Stimulated activated CD4-positive, alpha-beta T cell treated with anti-CD3 and anti-CD28 coated beads, Interleukin-2, amount 100 ng/mL, for 4 hours (primary cell): ENCODE data around the gene EEF1AKMT1.

Experiments used
- DNase-seq: peaks from one replicate; pipeline ENCODE4 v3.0.0-alpha.2; 2020; ENCODE audit warnings: low read depth

Gene EEF1AKMT1

GRCh38 chr13:20773194-20774080, at the start of gene EEF1AKMT1:
Gene EEF1AKMT1, minus strand, starts transcription at chr13:20773961. Its CDS starts 16,363 bp downstream, at chr13:20757598.
- peak; percentile 94 for DNase-seq

GRCh38 chr13:20823071-20823470, 49.3 kb upstream of the EEF1AKMT1 start:
- DNase-seq, result no peak

GRCh38 chr13:20822406-20822805, 48.6 kb upstream of the EEF1AKMT1 start:
- DNase-seq, result no peak

GRCh38 chr13:20819715-20820114, 46.0 kb upstream of the EEF1AKMT1 start:
- no peak for DNase-seq

- DNase-seq, result no peak
Observed at GRCh38 chr13:20815464-20815863, 41.7 kb upstream of the EEF1AKMT1 start.

- no peak for DNase-seq
Observed at GRCh38 chr13:20814224-20814910, 40.6 kb upstream of the EEF1AKMT1 start.

GRCh38 chr13:20812890-20813289, 39.1 kb upstream of the EEF1AKMT1 start:
- no peak for DNase-seq

GRCh38 chr13:20810808-20811207, 37.0 kb upstream of the EEF1AKMT1 start:
- no peak for DNase-seq

GRCh38 chr13:20808874-20809273, 35.1 kb upstream of the EEF1AKMT1 start:
- DNase-seq, result no peak

GRCh38 chr13:20803180-20803965, 29.6 kb upstream of the EEF1AKMT1 start:
- DNase-seq, result no peak

GRCh38 chr13:20801707-20802106, 27.9 kb upstream of the EEF1AKMT1 start:
- DNase-seq, result no peak

- no peak for DNase-seq
Observed at GRCh38 chr13:20799726-20800416, 26.1 kb upstream of the EEF1AKMT1 start.

- DNase-seq, result no peak
Observed at GRCh38 chr13:20798027-20798426, 24.3 kb upstream of the EEF1AKMT1 start.

GRCh38 chr13:20796791-20797508, 23.2 kb upstream of the EEF1AKMT1 start:
- DNase-seq, result no peak

- no peak for DNase-seq
Observed at GRCh38 chr13:20789665-20790064, 15.9 kb upstream of the EEF1AKMT1 start.

GRCh38 chr13:20788312-20788711, 14.6 kb upstream of the EEF1AKMT1 start:
- DNase-seq, result no peak

GRCh38 chr13:20787180-20787579, 13.4 kb upstream of the EEF1AKMT1 start:
- DNase-seq, result no peak

- no peak for DNase-seq
Observed at GRCh38 chr13:20782116-20782708, 8.5 kb upstream of the EEF1AKMT1 start.

GRCh38 chr13:20780317-20780716, 6.6 kb upstream of the EEF1AKMT1 start:
- no peak for DNase-seq

- DNase-seq, result no peak
Observed at GRCh38 chr13:20779405-20779804, 5.6 kb upstream of the EEF1AKMT1 start.

GRCh38 chr13:20778311-20778710, 4.5 kb upstream of the EEF1AKMT1 start:
- DNase-seq, result no peak
